GM19351 (cell line): ENCODE data around the gene GANC.

Source experiments
- ATAC-seq: cut with Tn5 transposase; IDR thresholded peaks from one replicate; pipeline ENCODE4 v1.9.1; 2021; ENCODE audit warnings: mild to moderate bottlenecking, moderate library complexity; ENCODE audit not compliant: unreplicated experiment

The GANC gene

DNA sequence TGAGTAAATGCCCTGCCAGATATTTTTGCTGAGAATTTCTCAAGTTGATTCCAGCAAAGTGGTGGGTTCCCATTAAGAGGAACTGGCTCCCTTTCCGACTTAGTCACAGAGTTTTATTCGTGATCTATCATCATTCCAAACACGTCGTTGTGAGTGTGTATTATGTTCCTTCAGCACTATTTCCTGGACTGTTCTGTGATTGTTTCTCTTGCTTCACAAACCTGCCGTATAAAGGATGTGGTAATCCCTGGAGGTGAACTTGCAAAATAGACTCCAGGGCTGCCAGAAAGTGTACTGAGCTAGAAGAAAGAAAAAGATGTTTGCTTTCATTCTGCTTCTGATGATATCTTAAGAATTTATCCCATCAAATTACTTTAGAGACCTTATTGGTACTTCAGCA, 71.8 kb downstream of the GANC start:
- no peak for ATAC-seq

DNA sequence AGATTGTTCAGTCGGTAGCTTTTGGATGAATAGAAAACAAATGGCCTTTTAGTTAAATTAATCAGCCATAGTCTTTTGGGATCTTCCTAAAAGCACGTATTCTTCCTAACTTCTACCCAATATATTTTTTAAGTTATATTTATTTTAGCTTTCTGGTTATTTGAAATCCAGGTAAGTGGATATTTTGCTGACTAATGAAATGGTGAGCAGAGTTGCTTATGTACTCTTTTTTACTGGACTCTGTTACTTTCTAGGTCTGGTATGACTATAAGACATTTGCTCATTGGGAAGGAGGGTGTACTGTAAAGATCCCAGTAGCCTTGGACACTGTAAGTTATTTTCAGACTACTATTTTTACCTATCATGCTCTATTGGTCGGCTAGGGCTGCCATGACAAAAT, 72.5 kb downstream of the GANC start:
- no peak for ATAC-seq

DNA sequence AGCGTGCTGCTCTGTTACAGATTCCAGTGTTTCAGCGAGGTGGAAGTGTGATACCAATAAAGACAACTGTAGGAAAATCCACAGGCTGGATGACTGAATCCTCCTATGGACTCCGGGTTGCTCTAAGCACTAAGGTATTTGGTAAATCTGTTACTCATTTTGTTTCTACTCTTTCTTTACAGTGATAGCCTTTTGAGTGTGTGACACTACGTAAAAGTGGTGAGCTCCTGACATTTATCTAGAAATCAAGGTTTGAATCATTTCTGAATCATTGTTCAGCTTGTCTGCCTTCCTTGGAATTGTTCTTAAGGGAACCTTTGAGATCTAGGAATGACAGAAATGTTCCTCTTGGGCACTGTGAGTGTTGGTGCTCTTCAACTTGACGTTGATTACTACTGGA, 75.1 kb downstream of the GANC start:
- no peak for ATAC-seq

DNA sequence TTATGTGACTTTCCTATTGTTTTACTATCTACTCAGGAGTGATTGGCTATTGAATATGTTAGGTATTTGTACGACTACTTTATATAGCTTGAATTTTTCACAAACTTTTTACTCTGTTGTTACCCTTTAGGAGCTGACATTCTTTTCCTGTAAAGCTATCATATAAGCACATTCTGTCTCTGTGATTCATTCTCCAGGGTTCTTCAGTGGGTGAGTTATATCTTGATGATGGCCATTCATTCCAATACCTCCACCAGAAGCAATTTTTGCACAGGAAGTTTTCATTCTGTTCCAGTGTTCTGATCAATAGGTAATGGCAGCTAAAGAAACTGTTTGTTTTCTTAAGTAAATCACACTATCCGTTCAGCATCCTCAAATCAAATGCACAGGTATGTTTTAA, 76.2 kb downstream of the GANC start:
- no peak for ATAC-seq

DNA sequence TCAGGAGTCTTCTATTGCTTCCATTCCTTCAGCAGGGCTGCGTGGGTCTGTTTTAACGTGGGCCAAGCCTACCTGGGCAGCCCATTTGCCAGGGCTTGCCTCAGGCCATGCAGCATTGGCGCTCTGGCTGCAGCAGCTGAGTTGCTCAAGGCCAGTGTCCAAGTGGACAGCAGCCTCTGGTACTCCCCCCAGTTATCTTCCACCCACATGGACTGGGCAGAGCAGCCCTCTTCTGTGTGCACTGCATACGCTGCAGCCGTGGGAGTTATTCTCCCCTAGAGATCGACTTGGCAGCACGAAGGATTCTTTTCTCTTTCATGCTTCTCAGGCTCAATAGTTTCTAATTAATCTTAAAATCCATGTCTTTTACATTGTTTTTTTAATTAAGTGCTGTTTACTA, 79.4 kb downstream of the GANC start:
- ATAC-seq = no peak

DNA sequence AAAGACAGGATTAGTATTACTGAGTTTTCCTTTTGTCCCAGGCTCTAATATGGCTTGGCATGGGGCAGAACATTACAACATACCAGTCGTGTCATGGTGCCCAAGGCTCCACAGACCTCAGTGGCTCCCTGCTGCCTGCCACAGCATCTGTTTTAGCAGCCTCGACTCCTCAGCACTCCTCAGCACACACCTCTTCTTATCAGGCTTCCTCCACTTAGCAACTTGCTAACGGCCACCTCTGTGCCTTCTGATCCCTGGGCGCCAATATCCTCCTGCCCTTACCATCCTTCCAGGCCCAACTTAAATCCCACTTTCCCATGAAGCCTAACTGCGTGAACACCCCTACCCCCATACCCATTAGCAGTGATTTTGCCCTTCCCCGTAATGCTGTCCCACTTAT, 80.1 kb downstream of the GANC start:
- no peak for ATAC-seq

DNA sequence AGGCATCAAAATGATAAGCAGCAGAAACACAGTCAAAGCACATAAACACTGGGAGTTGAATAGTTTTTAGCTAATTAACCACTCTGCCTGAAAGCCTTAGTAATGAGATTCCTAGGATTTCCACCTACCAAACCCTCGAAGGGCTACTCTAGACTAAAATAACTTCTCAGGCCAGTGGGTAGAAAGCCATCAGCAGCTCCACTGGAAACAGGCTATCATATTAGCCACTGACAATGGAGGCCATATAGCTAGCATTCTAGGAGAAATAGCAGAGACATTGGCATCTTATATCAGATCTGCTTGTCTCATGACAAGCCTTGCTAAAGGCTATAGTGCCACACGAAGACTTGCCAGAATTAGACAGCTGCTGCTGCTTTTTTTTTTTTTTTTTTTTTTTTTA, 81.8 kb downstream of the GANC start:
- ATAC-seq = no peak

DNA sequence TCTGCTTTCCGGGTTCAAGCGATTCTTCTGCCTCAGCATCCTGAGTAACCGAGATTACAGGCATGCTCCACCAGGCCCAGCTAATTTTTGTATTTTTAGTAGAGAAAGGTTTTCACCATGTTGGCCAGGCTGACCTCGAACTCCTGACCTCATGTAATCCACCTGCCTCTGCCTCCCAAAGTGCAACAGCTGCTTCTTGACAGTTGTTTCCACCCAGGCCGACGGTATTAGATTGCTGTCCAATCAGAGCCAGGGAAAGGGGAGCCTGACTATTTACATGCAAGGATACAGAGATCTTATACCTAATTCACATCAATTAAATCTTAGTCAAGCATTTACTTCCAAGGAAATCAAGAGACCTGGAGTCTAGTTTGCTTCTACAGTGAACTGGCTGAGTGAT, 82.3 kb downstream of the GANC start:
- ATAC-seq = no peak

DNA sequence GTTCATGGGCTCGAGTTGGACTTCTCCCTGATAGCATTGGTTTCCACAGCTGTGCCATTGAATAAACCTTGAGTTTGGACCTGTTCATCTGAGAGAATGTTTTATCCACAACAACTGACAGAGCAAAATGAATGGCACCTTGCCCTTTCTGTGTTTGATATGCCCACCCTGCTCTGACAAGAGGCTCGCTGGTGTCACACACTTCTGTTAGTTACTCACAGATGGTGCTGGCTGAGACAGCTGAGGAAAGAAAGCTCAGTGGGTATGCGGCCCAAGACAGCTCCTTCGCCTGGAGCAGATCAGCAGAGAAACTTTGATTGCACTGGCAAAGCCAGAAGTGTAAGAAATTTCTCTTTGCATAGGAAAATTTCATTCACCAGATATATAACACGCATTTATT, 83.8 kb downstream of the GANC start:
- no peak for ATAC-seq

DNA sequence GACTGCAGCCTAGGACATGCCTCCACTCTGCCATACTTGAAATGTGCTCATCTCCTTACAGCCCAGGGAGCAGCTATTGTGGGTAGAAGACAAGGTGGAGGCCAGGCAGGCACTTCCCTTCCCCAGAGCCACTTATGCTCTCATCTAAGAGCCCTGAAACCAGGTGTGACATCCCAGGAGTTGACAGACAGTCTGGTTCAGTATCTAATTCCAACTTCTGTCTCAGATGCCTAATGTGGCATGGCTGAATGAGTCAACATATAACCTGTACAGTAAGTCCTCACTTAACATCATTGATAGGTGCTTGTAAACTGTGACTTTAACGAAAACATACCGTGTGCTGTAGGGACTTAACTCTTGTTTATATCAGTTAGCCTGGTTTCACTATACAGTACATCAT, 85.1 kb downstream of the GANC start:
- no peak for ATAC-seq

DNA sequence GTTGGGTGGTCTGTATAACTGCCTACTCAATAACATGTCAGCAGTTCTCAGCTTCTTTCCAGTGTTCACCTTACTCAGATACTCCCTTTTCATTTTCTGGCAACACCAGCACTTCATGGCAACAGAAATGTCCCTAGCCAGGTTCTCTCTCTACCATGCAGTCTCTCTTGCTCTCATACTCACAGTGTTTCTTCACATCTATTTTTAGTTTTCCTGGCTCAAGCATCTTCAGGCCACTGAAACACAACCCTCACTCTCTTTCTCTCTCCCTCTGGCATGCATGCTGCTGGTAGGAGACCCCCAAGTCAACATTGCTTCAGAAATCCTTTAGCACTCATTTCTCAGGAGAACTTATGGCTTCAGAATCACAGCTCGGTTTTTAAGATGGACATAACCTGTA, 86.2 kb downstream of the GANC start, which contains the start of gene CAPN3:
Gene CAPN3, plus strand, starts transcription at position 253 of the 400 bp plus-strand sequence. CDS start 305 bp downstream, outside the sequence.
- ATAC-seq = no peak

DNA sequence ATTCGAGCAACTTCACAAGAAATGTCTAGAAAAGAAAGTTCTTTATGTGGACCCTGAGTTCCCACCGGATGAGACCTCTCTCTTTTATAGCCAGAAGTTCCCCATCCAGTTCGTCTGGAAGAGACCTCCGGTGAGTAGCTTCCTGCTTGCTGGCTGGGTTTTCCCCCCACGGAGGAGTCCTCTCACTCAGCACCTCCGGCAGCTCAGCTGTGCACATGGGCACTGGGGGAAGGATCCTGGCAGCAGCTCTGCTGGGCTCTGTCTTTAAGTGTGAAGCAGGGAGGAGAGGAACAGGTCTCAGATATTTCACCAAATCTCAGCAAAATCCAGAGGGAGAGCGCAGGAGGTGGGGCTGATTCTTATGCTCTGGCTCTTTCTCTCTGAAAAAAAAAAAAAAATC, 87.0 kb downstream of the GANC start:
- no peak for ATAC-seq

DNA sequence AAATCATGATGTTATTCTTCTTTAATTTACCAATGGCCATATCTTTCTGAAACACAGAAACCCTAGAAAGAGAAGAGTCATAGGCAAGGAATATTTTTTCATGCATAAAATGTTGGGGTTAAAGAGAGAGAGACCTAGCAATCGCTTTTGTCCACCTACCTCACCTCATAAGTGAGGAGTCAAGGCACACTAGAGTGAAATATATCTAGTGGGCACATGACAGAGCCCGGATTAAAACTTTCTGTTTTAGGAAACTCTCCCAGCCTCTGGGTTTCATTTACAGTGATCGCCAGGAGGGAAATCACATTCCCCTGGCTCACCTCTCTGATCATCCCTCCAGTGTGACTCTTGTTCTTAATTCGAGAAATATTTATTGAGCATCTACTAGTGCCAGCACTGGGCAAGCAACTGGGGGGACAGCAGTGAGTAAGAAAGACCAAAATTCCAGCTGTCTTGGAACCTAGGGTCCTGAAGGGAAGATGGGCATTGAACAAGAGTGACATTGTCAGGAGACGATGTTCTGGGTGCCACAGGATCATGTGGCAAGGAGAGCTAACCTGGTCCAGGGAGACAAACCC, 87.6 kb downstream of the GANC start:
- ATAC-seq = no peak

DNA sequence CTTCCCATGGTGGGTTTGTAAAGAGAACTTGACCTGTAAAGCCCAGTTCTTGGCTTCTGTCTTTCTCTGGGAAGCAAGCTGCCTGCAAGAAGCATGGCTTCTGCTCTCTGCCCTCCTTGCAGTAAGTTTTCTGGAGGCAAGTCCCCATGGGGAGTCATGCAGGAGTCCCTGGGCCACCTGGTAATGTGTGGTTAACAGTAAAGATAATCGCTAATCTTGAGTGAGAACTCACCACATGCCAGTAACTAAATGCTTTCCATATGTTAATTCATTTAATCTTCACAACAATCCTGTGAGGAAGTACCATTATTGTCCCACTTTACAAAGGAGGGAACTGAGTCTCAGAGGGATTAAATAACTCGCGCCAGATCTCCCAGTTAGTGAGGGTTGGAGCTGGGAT, 90.5 kb downstream of the GANC start:
- no peak for ATAC-seq

DNA sequence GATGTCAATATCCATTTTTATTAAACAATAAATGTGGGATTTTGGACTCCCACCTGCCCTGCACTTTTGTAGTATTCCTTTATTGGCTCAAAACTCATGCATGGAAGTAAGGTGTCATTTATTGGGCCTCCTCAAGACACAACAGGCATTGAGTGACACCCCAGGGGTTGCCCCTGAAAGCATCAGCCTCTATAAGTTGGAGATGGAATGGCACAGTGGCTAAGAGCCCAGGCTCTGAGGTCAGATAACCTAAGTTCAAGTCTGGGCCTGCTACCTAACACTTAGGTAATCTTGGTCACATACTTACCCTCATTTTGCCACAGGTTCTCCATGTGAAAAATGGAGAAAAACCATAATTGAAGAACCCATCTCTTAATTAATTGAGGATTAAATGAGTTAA, 90.9 kb downstream of the GANC start:
- no peak for ATAC-seq

DNA sequence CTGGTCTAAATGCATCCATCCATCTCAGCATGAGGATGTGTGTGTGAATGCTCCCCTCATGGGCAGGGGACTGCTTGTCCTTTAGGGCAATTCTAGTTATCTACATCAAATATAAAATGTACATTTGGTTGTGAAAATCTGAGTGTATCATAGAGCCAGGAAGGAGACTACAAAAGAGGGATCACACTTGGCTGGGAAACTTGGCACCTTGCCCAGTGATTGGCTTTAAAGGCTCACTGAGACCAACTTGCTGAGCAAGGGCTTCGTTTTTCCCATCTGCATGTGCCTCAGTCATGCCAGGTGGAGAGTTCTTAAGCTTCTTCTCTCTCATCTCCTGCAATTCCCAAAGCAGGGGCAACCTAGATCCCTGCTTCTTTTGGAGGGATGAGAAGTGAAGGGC, 91.5 kb downstream of the GANC start:
- ATAC-seq = no peak

DNA sequence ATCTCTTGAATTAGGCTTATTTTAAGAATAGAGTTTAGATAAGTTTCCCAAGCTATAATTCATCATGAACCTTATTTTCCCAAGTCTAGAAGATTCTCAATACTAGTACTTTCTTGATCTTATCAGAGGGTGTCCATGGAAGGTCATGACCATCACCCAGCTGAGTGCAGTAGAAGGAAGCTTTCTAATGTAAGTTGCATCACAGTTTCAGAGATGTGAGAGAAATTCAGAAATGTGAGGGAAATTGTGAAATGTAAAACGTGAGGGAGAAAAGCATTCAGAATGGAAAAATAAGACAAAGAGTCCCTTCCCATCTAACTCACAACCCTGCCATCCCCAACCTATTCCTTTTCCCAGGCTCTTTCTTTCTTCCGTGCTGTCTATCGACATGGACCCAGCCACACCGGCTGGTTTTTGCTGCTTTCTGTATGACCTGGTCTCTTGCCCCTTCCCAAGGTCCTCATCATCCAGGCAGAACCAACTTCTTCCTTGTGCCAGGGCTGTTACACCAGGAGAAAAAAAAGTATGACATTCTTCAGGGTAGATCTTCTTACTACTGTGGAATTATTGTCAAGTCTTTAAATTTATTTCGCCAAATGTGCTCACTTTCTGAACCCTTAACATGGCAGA, 93.0 kb downstream of the GANC start:
- ATAC-seq = no peak

DNA sequence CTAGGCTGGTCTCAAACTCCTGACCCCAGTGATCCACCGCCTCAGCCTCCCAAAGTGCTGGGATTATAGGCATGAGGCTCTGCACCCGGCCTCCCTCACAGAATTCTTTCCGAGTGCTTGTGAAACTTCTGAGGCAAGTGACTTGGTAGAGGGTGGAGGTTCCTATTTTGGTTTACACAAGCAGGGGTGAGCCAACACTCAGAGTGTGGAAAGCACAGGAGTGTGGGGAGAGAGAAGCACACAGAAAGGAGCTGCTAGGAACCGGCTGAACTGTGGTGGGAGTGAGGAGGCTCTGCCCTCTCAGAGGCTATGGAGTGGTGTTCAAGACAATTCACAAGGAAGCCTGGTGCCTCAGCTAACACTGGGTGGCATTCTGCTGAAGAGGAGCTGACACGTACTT, 94.0 kb downstream of the GANC start:
- ATAC-seq = no peak

DNA sequence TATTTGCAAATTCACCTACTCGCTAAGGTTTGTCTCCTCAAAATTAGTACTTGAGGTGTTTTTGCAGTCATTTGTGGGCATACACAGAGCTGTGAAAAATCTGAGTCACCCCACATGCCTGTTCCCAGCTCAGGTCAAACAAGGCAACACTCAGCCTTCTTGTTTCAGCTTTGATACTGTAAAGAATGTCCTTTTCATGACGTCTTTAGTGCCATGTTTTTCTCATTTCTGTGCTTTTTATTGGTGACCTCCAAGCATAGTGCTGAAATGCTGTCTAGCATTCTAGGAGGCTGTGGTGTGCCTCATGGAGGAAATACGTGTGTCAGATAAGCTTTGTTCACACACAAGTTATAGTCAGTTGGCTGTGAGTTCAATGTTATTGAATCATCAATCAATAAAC, 95.1 kb downstream of the GANC start:
- ATAC-seq = no peak

DNA sequence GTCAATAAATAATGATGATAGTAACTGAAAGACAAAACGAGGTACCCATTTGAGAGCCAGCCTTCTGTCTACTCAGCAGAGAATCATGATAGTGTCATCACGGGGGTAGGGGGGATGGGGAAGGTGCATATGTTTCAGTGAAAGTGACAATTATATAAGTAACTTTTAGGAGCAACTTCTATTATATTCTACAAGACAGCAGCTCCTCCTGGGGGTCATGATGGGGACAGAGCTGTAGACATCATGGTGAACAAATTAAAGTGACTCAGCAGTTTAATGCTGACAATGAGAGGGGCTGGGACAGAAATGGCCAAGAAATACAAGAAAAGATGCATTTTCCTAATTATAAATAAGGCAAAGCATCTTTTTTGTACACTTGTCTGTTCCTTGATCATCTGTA, 98.1 kb downstream of the GANC start:
- no peak for ATAC-seq

DNA sequence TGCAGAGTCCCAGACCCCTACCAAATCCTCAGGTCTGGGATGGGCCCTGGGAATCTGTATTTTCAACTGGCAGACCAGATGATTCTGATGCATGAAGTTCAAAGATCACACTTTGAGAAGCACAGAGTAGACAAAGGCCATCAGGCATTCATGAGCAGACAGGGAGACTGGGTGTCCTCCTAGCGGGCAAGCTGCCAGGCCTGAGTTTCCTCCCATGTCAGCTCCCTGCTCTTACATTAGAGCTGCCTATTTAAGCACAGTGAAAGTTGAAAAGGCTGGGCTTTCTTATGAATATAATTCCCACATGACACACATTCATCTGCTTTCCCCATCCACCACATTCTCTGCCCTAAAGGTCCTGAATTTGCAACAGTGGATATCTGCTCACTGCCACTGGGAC, 100.3 kb downstream of the GANC start:
- ATAC-seq = no peak

DNA sequence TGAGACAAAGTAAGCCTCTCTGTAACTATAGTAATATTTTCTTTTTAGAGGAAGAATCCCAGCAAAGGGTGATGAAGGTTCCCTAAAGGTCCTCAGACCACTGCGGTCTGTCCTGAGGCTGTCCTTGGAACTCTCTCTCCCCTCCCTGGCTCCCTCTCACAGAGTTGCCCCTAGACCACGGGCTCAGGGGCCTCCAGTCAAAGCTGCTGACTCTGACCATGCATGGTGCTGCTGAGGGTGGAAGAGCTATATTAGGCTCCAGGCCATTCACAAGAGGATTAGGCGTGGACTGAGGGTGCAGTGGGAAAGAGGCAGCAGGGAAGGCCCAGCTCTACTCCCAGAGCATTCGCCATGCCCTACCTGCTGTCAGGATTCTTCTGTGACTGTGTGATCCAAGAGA, 100.9 kb downstream of the GANC start:
- no peak for ATAC-seq

DNA sequence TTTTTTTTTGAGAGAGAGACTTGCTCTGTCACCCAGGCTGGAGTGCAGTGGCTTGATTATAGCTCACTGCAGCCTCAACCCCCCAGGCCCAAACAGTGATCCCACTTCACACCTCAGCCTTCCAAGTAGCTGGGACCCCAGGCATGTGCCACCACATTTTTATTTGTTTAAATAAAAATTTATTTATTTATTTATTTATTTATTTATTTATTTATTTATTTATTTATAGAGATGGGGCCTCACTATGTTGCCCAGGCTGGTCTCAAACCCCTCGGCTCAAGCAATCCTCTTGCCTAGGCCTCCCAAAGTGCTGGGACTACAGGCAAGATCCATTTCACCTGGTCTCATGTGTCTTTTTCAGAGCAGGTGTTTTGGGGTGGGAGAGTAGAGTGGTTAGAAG, 101.8 kb downstream of the GANC start:
- no peak for ATAC-seq
